ENCODE results near the gene CYTH4.

- TF ChIP-seq POLR2A (IDR thresholded peaks at IDR 0.05) (no peak), CTCF (IDR thresholded peaks at IDR 0.05) (peak in 1 of 6 experiments; percentile 10), POLR2AphosphoS5 (IDR thresholded peaks at IDR 0.05) (no peak)
These were observed 1.2 kb downstream of the CYTH4 start for GRCh38 chr22:37283393-37283937.

Measured in upper lobe of left lung (tissue), 4 donors.